Measurements from ENCODE around the gene TWIST2. TPM values are rescaled to one million over a fixed set of nuclear protein-coding genes. Genes with fewer than 3 reads are reported as not detected.

The TWIST2 gene
- total RNA-seq, 2 experiments from 2014 or later: not detected

DNA sequence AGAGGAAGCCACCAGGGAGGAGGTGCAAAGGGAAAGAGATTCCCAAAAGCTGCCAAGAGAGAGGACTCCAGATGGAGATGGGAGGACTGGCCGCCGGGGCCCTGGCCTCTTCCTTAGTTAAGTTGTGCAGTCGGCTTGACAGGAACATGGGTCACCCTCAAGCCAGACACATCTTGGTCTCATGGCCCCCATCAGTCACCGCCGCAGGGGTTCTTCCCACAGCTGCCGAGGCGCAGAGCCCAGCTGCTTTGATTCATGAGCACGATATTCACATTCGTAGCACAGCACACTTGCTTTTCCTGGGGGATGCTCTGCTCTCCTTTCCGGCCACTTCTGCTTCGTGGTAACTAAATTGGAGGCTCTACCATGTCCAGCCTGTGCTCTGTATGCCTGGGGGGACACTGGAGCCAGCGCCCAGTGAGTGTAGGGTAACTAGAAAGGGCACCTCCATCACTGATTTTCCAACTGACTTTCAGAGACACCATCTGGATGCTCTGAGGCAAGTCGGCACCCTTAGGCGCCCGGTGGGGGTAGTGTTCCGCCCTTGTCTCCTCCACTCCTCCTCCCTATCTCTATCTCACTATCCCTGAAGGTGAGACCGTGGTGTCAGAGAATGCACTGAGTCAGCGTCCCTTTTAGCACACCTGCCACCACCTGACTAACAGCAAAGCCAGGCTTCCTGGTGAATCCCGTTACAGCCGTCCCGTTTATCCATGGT, 13.3 kb downstream of the TWIST2 start:
- intact Hi-C loops (cut with micrococcal nuclease): no loop called here
- CTCF ChIA-PET: no interaction called here
- ATAC-seq (no peak), DNase-seq (no peak)
- Mint-ChIP-seq H3K9me3 (no peaks in the 10 kb centered on the region), H3K27me3 (peaks cover 13% of the 10 kb centered on the region), H3K4me1 (ENCODE audit: low read depth) (peaks cover 3% of the 10 kb centered on the region), H3K36me3 (ENCODE audit: low read depth) (no peaks in the 10 kb centered on the region), H3K4me3 (no peak overlapping the region), H3K27ac (no peak overlapping the region)
- TF ChIP-seq, protein P1, sequence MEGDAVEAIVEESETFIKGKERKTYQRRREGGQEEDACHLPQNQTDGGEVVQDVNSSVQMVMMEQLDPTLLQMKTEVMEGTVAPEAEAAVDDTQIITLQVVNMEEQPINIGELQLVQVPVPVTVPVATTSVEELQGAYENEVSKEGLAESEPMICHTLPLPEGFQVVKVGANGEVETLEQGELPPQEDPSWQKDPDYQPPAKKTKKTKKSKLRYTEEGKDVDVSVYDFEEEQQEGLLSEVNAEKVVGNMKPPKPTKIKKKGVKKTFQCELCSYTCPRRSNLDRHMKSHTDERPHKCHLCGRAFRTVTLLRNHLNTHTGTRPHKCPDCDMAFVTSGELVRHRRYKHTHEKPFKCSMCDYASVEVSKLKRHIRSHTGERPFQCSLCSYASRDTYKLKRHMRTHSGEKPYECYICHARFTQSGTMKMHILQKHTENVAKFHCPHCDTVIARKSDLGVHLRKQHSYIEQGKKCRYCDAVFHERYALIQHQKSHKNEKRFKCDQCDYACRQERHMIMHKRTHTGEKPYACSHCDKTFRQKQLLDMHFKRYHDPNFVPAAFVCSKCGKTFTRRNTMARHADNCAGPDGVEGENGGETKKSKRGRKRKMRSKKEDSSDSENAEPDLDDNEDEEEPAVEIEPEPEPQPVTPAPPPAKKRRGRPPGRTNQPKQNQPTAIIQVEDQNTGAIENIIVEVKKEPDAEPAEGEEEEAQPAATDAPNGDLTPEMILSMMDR (IDR thresholded peaks at IDR 0.05): no peak
- POLR2A ChIA-PET: no interaction called here

DNA sequence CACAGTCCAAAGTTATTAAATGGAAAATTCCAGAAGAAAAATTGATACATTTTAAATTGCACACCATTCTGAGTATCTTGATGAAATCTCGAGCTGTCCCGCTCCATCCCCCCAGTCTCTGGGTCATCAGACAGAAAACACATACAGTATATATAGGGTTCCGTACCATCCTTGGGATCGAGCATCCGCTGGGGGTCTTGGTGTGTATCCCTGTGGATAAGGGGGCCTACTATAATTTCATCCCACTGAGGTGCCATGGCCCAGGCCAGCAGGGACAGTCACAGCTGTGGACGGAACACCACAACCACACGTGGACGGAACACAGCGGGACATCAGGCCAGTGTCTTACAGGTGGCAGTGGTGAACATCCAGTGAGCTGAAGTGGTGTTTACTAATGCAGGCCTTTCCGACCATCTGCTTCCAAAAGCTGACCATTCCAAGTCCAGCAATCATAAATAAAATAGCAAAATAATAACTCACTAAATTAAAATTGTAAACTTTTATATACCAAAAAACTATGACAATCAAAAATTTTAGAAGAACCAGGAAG, 14.0 kb downstream of the TWIST2 start:
- Mint-ChIP-seq H3K36me3 (ENCODE audit: low read depth) (no peaks in the 10 kb centered on the region), H3K27me3 (peaks cover 13% of the 10 kb centered on the region), H3K4me3 (no peak overlapping the region), H3K4me1 (ENCODE audit: low read depth) (peaks cover 3% of the 10 kb centered on the region), H3K9me3 (no peaks in the 10 kb centered on the region), H3K27ac (no peak overlapping the region)
- ATAC-seq (no peak), DNase-seq (no peak)
- intact Hi-C loops (cut with micrococcal nuclease): no loop called here
- POLR2A ChIA-PET: no interaction called here
- CTCF ChIA-PET: no interaction called here
- TF ChIP-seq, protein P1 (IDR thresholded peaks at IDR 0.05): no peak

DNA sequence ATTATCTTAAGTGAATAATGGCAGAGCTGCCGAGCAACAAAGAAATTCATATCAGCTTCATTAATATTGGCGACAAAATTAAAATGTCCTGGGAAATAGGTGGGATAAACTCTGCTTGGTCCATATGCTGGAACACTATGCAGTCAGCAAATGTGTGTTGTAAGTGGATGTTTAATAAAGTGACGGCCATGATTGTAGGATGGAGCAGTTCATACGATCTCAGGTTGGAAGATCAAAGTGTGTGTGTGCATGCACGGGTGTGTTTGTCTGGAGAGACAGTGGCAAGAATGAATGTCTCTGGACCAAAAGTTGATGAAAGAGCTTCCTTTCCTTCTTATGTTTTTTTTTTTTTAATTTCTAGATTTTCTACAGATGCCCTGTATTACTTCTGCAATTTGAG, 14.8 kb downstream of the TWIST2 start:
- ChIA-PET POLR2A (no interaction called here), CTCF (no interaction called here)
- Mint-ChIP-seq H3K9me3 (no peaks in the 10 kb centered on the region), H3K4me3 (no peak overlapping the region), H3K4me1 (ENCODE audit: low read depth) (peaks cover 3% of the 10 kb centered on the region), H3K27ac (no peak overlapping the region), H3K36me3 (ENCODE audit: low read depth) (no peaks in the 10 kb centered on the region), H3K27me3 (peaks cover 7% of the 10 kb centered on the region)
- TF ChIP-seq, protein P1 (IDR thresholded peaks at IDR 0.05): no peak
- ATAC-seq (no peak), DNase-seq (no peak)
- intact Hi-C loops (cut with micrococcal nuclease): no loop called here

DNA sequence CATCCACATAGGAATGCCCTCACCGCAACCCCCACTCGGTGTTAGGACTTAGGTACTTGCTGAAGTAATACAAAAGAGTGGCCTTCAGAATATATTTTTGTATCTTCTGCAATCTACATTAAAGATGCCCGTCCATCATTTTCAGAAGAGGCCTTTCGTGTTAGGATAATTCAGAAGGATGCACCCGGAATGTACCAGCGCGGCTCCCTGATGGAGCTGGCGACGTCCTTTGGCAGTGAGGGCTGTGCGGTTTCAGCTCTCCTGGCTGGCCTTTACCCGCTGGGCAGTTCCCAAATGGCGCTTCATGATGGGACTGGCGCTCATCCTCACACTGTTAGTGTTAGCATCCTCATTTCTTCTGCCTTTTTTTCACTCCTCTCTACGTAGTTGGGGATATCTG, 15.3 kb downstream of the TWIST2 start:
- ATAC-seq: no peak
- H3K27ac Mint-ChIP-seq: no peak overlapping the region
- H3K9me3 Mint-ChIP-seq: no peaks in the 10 kb centered on the region
- POLR2A ChIA-PET: no interaction called here
- peaks cover 7% of the 10 kb centered on the region for H3K27me3 Mint-ChIP-seq
- intact Hi-C loops (cut with micrococcal nuclease): no loop called here
- TF ChIP-seq, protein P1 (IDR thresholded peaks at IDR 0.05): no peak
- H3K4me3 Mint-ChIP-seq: no peak overlapping the region
- H3K4me1 Mint-ChIP-seq (ENCODE audit: low read depth): peaks cover 3% of the 10 kb centered on the region
- CTCF ChIA-PET: no interaction called here
- no peaks in the 10 kb centered on the region for H3K36me3 Mint-ChIP-seq (ENCODE audit: low read depth)
- DNase-seq: no peak

DNA sequence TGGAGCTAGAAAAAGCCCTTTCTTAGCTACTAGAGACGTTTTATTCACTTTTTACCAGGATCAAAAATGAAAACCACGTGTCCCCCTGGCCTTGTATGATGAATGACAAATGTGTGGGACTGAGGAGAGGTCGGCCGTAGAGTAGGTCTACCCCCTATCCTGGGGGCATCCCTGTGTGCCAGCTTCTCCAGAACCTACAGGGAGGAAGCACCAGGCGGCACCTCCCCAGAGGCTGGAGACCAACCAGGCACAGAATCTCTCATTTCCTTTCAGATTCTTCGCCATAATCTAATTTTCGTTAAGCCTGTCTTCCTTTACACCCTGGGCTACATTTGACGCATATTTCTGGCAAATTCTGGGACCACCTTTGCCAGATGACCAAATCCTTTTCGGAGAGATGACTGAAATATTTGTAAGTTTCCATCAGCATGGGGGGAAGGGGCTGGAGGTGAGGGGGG, 15.9 kb downstream of the TWIST2 start:
- POLR2A ChIA-PET: no interaction called here
- intact Hi-C loops (cut with micrococcal nuclease): no loop called here
- H3K4me3 Mint-ChIP-seq: no peak overlapping the region
- CTCF ChIA-PET: no interaction called here
- no peak for DNase-seq
- TF ChIP-seq, protein P1 (IDR thresholded peaks at IDR 0.05): no peak
- no peaks in the 10 kb centered on the region for H3K9me3 Mint-ChIP-seq
- H3K4me1 Mint-ChIP-seq (ENCODE audit: low read depth): peaks cover 3% of the 10 kb centered on the region
- H3K36me3 Mint-ChIP-seq (ENCODE audit: low read depth): no peaks in the 10 kb centered on the region
- H3K27ac Mint-ChIP-seq: no peak overlapping the region
- peaks cover 7% of the 10 kb centered on the region for H3K27me3 Mint-ChIP-seq
- ATAC-seq: no peak

Measured in activated CD8-positive, alpha-beta T cell treated with anti-CD3 and anti-CD28 coated beads for 36 hours (primary cell).